A549 (cell line): ENCODE measurements around the gene EGFLAM.

Source experiments
- CTCF ChIP-seq: fragments of >200 bp; sonication (Bioruptor Twin); formaldehyde crosslinking; IDR thresholded peaks from 3 replicates; pipeline ENCODE4 v1.5.1; 2016
- KDM5A ChIP-seq: fragments of 200-600 bp; sonication (generic); IDR thresholded peaks from 2 replicates; pipeline ENCODE4 v1.6.1; 2016; ENCODE audit warnings: antibody characterized with exemption, mild to moderate bottlenecking
- MAZ ChIP-seq: fragments of 150-350 bp; IDR thresholded peaks from 2 replicates; pipeline ENCODE4 v1.6.1; 2014; ENCODE audit warnings: antibody characterized with exemption, low read depth, low read length, borderline replicate concordance
- POLR2A ChIP-seq: IDR thresholded peaks from 2 replicates; pipeline ENCODE4 v1.6.1; 2012; ENCODE audit warnings: mild to moderate bottlenecking, low read length
- RARB ChIP-seq: fragments of 250-450 bp; sonication (Bioruptor Pico); IDR thresholded peaks from 2 replicates; pipeline ENCODE4 v1.8.0; 2021; ENCODE audit warnings: mild to moderate bottlenecking, moderate library complexity
- ZFP36 ChIP-seq: fragments of 450-650 bp; IDR thresholded peaks from 2 replicates; pipeline ENCODE4 v1.6.1; 2014; ENCODE audit warnings: borderline replicate concordance; ENCODE audit not compliant: partially characterized antibody
- TF ChIP-seq, protein P1 (sequence below): fragments of 450-650 bp; IDR thresholded peaks from 2 replicates; pipeline ENCODE4 v1.6.1; 2014; ENCODE audit warnings: antibody characterized with exemption

DNA sequence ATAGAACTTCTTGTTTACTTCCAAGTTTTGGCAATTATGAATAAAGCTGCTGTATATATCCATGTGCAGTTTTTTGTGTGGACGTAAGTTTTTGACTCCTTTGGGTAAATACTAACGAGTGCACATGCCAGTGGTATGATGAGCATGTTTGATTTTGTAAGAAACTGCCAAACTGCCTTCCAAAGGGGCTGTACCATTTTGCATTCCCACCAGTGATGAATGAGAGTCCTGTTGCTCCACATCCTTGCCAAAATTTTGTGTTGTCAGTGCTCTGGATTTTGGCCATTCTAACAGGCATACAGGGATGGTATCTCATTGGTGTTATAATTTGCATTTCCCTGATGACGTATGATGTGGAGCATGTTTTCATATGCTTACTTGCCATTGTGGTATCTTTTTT, 73.5 kb downstream of the EGFLAM start:
- TF ChIP-seq, protein P1, sequence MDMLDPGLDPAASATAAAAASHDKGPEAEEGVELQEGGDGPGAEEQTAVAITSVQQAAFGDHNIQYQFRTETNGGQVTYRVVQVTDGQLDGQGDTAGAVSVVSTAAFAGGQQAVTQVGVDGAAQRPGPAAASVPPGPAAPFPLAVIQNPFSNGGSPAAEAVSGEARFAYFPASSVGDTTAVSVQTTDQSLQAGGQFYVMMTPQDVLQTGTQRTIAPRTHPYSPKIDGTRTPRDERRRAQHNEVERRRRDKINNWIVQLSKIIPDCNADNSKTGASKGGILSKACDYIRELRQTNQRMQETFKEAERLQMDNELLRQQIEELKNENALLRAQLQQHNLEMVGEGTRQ: no peak
- no peak for TF ChIP-seq RARB (CRISPR knock-in tag)
- TF ChIP-seq ZFP36: no peak
- no peak for TF ChIP-seq POLR2A
- no peak for TF ChIP-seq CTCF
- no peak for TF ChIP-seq MAZ
- TF ChIP-seq KDM5A: no peak
